Stimulated activated CD4-positive, alpha-beta T cell treated with anti-CD3 and anti-CD28 coated beads, Interleukin-4, amount 100 ng/mL, for 4 hours (primary cell): ENCODE results near the gene ZSCAN5A.
A peak's percentile ranks its signal among the peaks of the same experiment; 100 is the strongest.
"Not testable (repeated sequence)": the region's sequence is repeated elsewhere in the genome, so short reads cannot be mapped to it uniquely, and the experiment has no call there.

Experiments used
- DNase-seq, 2 experiments: peaks; one replicate each; pipeline ENCODE4 v3.0.0-alpha.2; 2020

ZSCAN5A gene

DNA sequence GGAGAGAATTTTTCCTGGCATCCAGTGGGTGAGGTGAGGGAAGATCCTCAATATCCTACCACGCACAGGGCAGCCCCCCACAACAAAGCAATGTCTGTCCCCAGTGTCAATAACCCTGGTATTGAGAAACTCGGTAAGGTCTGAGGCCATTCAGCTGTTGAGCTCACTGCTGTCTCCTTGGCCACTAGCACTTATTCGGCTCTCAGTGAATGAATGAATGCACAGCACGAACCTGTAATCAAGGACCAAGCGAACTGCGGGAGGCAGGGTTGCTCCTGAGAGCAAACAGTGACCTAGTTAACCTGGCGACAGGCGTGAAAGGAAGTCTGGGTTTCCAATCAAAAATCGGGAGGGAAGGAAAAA lies 640 bp downstream of the ZSCAN5A start:
- DNase-seq, result no peak

DNA sequence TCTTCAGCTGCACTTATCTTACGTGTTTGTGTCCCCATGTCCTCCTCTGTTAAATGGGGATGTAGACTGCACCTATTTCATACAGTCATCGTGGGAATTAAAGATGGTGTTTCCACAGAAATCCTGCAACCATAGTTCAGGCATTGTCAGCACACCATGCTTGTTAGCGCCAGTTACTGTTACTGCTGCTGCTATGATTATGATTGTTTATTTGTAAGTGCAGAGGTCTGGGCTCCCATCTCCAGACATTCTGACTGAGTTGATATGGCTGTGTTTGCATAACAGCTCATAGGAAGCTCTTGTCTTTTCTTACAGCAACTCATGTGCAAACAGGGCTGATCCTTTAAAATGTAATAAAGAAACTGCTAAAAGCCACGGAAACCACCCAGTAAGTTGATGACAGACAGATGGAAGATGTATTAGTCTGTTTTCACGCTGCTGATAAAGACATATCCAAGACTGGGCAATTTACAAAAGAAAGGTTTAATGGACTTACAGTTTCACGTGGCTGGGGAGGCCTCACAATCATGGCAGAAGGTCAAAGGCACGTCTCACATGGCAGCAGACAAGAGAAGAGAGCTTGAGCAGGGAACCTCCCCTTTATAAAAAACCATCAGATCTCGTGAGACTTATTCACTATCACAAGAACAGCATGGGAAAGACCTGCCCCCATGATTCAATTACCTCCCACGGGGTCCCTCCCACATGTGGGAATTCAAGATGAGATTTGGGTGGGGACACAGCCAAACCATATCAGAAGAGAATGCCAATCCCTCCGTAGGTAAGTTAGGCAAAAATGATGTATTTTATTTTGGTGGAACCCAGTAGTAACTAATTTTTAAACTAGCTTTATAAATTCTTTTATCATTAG lies 1.6 kb downstream of the ZSCAN5A start:
- peak in 1 of 2 experiments; percentile 17 for DNase-seq

DNA sequence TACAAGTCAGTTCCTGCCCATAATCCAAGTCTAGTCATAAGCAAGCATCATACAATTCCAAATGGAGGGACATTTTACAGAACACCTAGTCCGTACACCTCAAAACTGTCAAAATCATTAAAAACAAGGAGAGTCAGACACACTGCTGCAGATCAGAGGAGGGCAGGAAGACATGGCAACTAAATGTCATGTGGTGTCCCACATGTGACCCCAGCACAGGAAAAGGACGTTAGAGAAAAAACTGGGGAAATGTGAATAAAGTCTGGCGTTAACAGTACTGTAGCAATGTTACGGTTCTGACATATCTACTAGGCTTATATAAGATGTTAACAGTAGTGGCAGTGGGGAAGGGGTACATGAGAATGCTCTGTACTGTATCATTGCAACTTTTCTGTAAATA lies 2.3 kb downstream of the ZSCAN5A start:
- no peak for DNase-seq

DNA sequence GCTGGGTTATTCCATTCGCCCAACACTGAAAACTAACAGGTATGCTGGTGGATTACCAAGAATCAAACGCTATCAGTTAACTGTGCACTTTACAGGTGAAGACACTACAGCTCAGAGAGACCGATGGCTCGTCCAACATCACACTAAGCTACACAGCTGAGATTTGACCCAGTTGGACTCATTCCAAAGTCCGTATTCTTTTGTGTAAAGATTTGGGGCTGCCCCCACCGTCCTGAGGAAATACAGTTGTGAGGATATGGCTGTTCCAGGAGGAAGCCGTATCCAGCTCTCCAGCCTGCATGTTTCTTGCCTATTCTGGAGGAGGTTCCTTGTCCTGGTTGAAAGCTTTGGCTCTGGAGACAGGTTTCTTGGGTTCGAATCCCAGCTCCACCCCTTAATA lies 4.2 kb downstream of the ZSCAN5A start:
- DNase-seq, result no peak

DNA sequence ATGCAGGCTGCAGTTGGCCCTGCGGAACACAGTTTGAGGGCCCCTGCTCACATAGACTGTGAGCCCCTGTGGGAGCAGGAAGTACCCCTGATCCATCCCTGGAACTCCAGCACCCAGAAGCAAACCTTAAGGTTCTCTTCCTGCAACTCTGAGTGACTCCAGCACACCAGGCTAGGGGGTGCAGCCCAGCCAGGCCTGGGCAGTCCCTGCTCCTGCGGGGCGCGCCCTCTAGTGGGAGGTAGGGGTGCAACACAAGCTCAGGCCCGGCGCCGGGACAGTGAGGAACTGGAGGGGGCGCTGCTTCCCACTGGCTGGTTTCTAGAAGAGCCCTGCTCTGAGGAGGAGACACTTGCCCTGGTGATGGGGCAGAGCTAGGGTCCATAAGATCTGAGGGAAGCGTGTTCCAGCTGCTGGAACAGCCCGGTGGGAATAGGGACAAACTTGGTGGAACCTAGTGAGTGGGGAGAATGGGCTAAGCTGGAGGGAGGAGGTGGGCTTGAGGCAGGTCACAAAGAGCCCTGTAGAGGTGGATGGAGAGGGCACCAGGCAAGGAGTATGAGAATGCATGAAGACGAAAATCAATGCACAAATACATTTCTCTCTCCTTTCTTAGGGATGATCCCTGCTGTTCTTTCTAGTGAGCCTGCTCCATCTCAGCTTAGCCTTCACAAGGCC lies 5.0 kb downstream of the ZSCAN5A start:
- DNase-seq, result peak; percentile 22 to 46

DNA sequence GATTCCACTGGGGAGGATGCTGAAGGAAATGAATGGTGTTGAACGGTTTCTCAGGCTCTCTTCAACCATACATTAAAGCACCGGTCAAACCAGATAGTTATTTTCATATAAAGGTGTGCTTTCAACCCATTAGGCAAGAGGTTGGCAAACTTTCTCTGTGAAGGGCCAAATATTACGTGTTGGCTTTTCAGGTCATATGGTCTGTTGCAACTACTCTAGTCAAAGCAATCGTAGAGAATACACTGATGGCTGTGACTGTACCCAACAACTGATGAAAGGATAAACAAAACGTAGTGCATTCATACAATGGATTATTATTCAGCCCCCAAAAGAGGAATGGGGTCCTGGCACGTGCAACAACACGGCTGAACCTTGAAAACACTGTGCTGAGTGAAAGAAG lies 5.8 kb downstream of the ZSCAN5A start:
- no peak for DNase-seq

DNA sequence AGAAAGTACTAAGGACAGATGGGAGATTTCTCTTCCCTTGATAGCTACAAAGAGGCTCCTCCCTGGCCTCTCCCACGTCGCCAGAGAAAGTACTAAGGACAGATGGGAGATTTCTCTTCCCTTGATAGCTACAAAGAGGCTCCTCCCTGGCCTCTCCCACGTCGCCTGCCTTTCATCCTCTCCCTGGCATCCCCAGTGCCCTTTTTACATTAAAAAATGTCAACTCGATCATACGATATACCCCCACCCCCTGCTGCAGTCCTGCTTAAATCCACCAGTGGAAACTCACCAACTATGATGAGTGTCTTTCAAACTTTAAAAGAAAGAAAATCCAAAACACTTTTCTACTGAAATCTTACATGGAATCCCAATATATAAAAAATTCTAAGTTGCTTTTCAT lies 7.6 kb downstream of the ZSCAN5A start:
- DNase-seq, result not testable (repeated sequence)

DNA sequence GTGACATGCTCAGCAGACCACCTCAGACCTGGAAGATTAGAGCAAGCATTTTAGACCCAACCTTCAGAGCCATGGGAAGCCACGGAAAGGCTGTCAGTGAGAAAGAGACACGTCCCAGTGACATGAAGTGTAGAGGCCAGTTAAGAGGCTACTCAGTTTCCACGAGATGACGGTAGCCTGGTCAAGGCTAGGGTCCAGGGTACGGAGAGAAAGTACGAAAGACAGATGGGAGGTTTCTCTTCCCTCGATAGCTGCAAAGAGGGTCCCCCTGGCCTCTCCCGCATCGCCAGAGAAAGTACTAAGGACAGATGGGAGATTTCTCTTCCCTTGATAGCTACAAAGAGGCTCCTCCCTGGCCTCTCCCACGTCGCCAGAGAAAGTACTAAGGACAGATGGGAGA lies 8.6 kb downstream of the ZSCAN5A start:
- DNase-seq, result no peak

DNA sequence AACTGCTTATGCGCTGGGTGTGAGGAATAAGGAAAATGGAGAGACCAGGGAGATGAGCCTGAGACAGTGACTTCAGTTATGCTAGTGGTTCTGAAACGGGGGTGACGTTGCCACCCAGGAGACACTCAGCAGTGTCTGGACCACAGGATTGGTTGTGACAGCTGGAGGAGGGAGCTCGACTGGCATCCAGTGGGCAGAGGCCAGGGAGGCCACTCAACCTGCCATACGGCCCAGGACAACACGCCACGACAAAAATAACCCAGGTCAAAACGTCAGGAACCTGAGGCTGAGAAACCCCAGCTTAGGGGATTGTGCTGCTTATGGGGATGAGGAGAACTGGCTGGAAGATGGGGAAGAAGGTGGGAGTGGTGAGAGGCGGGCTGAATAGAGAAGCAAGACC lies 10.4 kb downstream of the ZSCAN5A start:
- DNase-seq, result no peak

DNA sequence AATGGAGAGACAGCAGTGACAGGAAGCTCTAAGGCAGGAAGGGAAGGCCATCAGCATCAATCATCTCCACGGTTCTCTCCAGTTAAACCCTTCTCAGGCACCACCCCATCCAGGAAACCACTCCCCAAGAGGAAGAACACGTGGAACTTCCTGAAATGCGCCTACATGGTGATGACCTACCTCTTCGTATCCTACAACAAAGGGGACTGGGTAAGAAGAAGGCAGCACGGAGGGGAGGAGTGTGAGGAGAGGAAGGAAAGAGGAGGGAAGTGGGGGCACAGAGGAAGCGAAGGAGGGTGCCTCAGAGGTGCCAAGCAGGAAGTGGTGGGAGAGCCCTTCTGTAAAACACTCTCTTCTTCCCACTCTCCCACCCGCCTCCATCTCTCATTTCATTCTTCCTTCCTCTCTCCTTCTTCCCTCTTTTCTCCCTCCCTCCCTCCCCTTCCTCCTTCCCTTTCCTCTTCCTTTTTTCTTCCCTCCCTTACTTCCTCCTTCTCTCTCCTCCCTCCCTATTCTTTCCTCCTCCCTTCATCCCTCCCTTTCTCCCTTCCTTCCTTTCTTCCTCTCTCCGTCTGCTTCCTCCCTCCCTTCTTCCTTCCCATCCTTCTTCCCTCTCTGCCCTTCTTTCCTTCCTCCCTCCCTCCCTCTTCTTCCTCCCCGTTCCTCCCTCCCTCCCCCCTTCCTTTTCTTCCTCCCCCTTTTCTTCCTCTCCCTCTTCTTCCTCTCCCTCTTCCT lies 12.6 kb downstream of the ZSCAN5A start:
- no peak for DNase-seq

DNA sequence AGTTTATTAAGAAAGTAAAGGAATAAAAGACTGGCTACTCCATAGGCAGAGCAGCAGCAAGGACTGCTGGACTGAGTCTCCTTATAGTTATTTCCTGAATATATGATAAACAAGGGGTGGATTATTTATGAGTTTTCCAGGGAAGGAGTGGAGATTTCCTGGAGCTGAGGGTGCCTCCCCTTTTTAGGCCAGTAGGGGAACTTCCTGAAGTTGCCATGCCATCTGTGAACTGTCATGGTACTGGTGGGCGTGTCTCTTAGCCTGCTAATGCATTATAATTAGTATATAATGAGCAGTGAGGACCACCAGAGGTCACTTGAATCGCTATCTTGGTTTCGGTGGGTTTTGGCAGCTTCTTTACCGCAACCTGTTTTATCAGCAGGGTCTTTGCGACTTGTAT lies 13.5 kb downstream of the ZSCAN5A start:
- no peak for DNase-seq

DNA sequence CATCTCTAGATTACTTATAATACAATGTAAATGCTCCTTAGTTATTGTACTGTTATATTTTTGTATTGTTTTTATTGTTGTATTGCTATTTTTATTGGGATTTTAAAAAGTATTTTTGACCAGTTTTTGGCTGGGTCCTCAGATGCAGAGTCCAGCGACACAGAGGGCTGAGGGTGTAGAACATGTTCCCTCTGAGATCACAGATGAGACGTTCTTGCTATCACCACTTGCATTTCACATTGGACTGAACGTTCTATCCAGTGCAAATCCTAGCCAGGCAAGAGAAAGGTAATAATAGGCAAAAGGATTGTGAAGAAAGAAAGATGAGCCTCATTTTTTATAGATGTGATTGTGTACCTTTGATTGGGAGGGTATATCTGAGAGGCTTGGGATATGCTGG lies 15.0 kb downstream of the ZSCAN5A start:
- DNase-seq, result no peak

DNA sequence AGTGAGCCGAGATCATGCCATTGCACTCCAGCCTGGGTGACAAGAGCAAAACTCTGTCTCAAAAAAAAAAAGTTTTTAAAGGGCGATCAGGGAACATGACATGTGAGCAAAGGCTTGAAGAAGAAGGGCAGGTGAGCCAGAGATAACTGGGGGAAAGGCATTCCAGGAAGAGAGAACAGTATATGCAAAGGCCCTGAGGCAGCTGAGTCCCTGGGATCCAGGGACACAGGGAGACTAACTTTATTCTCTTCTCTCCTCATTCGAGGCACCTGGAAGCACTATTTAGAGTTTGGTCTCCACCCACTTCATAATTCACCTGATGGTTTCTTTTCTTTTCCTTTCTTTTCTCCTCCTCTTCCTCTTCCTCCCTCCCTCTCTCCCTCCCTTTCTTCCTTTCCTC lies 17.6 kb downstream of the ZSCAN5A start:
- DNase-seq, result no peak

DNA sequence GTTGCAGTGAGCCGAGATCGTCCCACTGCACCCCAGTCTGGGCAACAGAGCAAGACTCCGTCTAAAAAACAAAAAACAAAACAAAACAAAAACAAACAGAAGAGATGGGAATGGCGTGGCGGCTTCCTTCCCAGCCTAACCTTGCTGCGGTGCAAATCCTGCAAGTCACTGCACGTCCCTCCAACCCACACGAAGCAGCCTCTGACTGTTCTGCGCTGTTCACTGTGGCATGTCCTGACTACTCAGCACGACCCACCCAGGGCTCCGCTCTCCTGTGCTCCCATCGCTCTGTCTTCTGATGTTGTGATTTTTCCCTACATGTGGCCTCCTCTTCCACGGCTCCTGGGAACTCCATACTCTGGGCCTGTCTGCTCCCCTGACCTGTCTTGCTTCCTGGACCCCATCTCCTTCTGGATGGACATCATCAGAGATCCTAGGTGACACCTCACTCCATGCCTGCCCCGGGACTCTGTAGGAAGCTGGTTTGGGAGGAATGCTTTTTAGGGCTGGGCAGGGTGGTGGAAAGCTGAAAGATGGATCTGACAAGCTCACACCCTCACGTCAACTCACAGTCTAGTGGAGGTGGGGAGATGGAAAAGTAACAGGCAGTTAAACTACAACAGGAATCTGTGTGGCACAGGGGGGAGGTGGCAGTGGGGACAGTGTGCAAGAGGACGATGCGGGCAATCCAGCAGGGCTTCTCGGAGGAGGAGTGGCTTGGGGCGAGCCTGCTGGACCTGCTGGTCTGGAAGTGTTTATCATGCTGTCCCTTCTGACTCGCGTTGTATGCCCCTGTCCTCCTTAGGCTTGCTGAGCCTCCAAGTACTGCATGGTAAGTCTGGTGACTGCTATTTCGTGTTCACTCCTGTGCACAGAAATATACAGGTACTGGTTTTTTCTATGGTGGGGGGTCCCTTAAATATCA lies 18.8 kb downstream of the ZSCAN5A start:
- DNase-seq, result no peak

DNA sequence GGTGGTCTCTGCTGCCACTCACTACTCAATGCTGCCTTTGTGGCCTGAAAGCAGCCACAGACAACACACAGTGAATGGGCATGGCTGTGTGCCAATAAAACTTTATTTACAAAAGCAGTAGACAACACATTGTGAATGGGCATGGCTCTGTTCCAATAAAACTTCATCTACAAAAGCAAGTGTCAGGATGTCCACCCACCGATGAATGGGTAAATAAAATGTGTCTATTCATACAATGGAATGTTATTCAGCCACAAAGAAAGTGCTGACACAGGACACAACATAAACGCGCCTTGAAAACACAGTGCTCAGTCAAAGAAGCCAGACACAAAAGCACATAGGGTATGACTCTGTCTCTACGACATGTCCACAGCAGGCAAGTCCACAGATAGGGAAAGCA lies 20.1 kb downstream of the ZSCAN5A start:
- DNase-seq, result no peak

DNA sequence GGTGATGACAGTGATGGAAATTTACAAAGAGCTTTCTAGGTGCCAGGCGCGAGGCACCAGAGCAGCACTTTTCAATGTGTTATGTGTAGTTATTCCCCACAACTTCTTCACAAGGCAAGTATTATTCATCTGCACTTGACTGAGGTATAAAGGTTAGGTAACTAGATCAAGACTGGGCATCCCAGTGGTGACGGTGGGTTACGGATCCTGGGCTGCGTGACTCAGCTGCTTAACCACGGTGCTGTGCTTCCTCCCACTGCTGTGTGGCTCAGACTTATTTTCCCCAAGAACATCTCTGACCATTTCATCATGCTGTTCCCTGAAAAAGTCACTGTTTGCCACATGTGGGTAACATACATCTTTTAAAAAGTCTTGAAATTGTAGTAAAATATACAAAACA lies 22.8 kb downstream of the ZSCAN5A start:
- no peak for DNase-seq

DNA sequence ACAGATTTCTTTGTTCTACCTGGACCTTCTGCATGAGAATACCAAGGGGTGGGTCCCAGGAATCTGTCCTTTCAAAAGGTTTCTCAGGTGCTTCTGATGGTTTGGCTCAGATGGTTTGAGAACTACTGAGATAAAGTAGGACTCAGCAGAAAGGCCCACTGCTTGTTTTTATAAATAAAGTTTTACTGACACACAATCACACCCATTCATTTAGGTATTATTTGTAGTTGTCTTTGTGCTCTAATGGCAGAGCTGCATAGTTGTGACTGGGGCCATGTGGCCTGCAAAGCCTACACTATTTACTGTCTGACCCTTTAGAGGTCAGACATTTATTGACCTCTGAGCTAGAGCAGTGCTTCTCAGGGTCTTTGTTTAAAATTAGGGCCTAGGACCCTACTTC lies 24.5 kb downstream of the ZSCAN5A start:
- no peak for DNase-seq

DNA sequence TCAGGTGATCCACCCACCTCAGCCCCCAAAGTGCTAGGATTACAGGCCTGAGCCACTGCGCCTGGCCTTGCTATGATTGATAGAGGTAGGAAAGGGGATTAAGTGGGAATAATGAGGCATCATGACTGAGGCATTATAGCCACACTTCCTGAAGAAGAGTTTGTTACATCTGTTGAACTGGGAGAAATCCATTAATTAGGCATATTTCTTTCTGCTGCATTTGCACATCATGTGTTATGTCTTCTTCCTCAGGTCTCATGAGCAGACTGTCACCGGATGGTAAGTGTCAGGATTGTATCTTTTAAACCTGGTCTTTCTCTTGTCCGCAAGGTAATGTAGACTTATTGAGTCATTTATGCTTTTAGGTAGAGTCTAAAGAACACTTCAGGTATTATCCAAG lies 29.9 kb downstream of the ZSCAN5A start:
- DNase-seq, result no peak

DNA sequence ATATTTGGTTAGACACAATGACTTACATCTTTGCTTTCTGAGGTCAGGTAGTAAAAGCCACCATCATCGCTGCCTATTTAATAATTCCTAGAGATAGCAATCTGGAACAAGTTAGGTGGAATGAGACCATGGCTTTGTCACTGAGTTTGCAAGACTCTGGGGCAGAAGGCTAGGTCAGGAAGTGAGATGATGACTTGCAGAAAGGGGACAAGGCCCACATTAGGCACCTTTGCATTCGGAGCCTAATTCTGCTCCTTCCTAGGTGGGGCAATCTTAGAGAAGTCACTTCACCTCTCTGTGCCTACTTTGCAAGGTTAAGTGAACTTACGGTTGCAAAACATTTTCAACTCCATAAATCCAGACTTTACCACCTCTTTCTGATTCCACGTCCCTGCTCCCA lies 31.8 kb downstream of the ZSCAN5A start:
- no peak for DNase-seq

DNA sequence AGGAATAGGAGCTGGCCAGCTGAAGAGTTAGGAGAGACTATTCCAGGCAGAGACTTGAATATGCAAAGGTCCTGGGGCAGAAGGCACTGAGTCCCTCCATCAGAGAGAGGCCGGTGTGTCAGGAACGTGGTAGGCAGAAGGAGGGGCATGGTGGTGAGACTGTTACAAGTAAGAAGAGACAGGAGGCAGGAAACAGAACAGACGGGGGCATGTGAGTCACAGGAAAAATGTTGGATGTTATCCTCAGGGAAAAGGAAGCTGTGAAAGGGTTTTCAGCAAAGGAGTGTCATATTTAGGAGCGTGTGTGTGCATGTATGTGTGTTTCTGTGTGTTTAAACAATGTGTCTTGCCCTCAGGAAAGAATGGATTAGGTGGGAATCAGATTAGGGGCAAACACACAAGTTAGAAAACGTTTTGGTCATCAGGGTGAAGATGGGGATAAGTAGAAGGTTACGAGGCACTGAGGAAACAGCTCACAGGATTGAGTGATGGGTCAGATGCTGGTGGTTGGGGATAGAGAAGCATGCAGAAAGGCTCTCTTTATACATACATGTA lies 41.0 kb downstream of the ZSCAN5A start:
- DNase-seq, result no peak

DNA sequence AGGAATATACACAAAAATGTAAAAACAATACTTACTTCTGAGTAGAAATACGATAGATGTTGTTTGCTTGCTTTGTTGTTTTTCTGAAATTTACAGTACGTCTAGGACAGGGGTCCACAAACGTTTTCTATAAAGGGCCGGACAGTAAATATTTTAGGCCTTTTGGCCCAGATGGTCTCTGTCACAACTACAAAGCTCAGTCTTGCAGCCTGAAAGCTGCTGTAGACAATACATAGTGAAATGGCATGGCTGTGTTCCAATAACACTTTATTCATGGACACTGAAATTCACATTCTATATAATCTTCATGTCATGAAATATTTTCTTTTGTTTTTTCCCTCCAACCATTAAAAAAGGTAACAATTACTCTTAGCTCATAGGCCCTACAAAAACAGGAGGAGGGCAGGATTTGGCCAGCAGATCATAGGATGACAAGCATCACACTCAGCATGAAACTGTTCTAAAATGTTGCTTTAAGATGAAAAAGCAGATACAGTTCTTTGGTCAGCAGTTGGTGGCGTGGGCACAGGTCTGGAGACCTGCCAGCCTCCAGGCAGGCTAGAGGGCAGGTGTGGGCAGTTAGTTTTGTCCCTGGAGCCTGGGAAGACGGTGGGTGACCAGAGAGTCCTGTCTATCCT lies 42.4 kb downstream of the ZSCAN5A start, which contains the start of gene EDDM13:
Gene EDDM13 (plus strand): TSS at position 588 of the 638 bp plus-strand sequence. CDS start 87 bp downstream, outside the sequence.
- DNase-seq, result no peak

DNA sequence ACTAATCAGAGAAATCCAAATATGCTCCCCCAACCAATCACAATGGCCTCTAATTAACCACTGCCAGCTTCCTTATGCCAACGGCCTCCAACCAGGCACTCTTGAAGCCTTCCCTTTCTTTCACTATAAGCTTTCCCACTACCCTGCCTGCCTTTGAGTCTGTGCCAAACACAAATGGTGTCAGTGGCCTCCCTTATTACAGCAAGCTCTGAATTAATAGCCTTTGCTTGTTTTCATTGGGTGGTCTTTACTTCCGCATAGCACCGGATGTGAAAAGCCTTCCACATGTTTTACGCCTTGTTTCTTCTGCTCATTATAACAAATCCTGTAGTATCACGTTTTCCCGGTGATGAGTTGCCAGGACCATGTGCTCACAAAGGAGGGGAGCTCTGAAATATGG lies 43.5 kb downstream of the ZSCAN5A start:
- DNase-seq, result no peak
